NCI-H128 (cell line): ENCODE measurements around the gene CCDC88C.
"Not testable (repeated sequence)": the region's sequence is repeated elsewhere in the genome, so short reads cannot be mapped to it uniquely, and the experiment has no call there.

Source experiments
- DNase-seq: peaks from one replicate; lab custom pipeline; 2025; ENCODE audit not compliant: unreplicated experiment; lab: John Stamatoyannopoulos, UW

The CCDC88C gene

GRCh38 chr14:91232052-91232451, 185.6 kb downstream of the CCDC88C start:
- no peak for DNase-seq

GRCh38 chr14:91231446-91231845, 186.2 kb downstream of the CCDC88C start:
- no peak for DNase-seq

GRCh38 chr14:91230397-91231035, 187.1 kb downstream of the CCDC88C start:
- no peak for DNase-seq

GRCh38 chr14:91229743-91230200, 187.8 kb downstream of the CCDC88C start:
- no peak for DNase-seq

- no peak for DNase-seq
Observed at GRCh38 chr14:91229005-91229382, 188.6 kb downstream of the CCDC88C start.

GRCh38 chr14:91228112-91229004, 189.3 kb downstream of the CCDC88C start:
- DNase-seq: no peak

- DNase-seq: no peak
Observed at GRCh38 chr14:91227183-91227628, 190.4 kb downstream of the CCDC88C start.

GRCh38 chr14:91226360-91226759, 191.3 kb downstream of the CCDC88C start:
- DNase-seq: not testable (repeated sequence)

GRCh38 chr14:91225025-91225424, 192.6 kb downstream of the CCDC88C start:
- DNase-seq: peak; percentile 38

GRCh38 chr14:91223028-91223783, 194.4 kb downstream of the CCDC88C start:
- DNase-seq: no peak
